Motor neuron (in vitro differentiated cells): Measurements from ENCODE around the gene PXK. TPM values are rescaled to one million over a fixed set of nuclear protein-coding genes. Genes with fewer than 3 reads are reported as not detected.
A peak's percentile ranks its signal among the peaks of the same experiment; 100 is the strongest.

Experiments
- ATAC-seq, 8 experiments: fragments of 200-7000 bp; cut with Tn5 transposase; replicated peaks in 6 of 8; 2 replicates each; pipeline ENCODE4 v1.8.0; 2021; ENCODE audit warnings: mild to moderate bottlenecking in 8 of 8, moderate library complexity in 8 of 8
- H3K27ac ChIP-seq, 2 donors: fragments of 250-450 bp; sonication (Bioruptor Pico); 2 replicates each; pipeline ENCODE4 v1.9.0; 2021; ENCODE audit warnings: antibody characterized with exemption in 2 of 2, mild to moderate bottlenecking in 2 of 2, moderate library complexity in 1 of 2
- H3K4me1 ChIP-seq, 2 donors: fragments of 250-450 bp; sonication (Bioruptor Pico); replicated peaks in 1 of 2; 2 replicates each; pipeline ENCODE4 v1.6.1; 2021; ENCODE audit warnings: antibody characterized with exemption in 2 of 2, mild to moderate bottlenecking in 2 of 2, moderate library complexity in 1 of 2
- H3K4me3 ChIP-seq, 5 donors: fragments of 250-450 bp; sonication (Bioruptor Pico); 2 replicates each; pipeline ENCODE4 v1.9.0; 2021; ENCODE audit warnings: antibody characterized with exemption in 5 of 5, mild to moderate bottlenecking in 5 of 5, moderate library complexity in 4 of 5
- WGBS, 10 experiments: fragments of 450-650 bp; shearing (Covaris generic); methylation state at CpG; one replicate each; pipeline ENCODE4 v1.0.0; 2022; 5-methylcytosine and 5-hydroxymethylcytosine counted together
- in situ Hi-C, 9 experiments: fragments of 400-800 bp; cut with MboI; loops; one replicate each; pipeline ENCODE4 v1.15.0; 2021; ENCODE audit warnings: low sequenced_read_pairs in 9 of 9, low pct_unique_long_range_greater_than_20kb in 2 of 9; ENCODE audit not compliant: unreplicated experiment in 9 of 9
- total RNA-seq, 8 experiments: library from RNA; unstranded; fragments of 300-600 nt; gene quantifications; 2 replicates each; pipeline versions ENCODE4 v1.2.3 to v1.2.4, GENCODE V29; 2022

Gene PXK
- total RNA-seq, 8 experiments from 2014 or later, result 8.4 to 34.6 (median 18.5) TPM

GRCh38 chr3:58299075-58299474 lies 33.6 kb upstream of the PXK start:
- WGBS, 10 experiments, result 0 to 100% (median 78%) methylated on average over 1 to 2 of the region's 2 CpGs; no CpG with 5 or more reads in 4 of the 10 experiments
- peaks cover 0 to 2% of the 10 kb centered on the region in 2 donors for H3K4me1 ChIP-seq
- ATAC-seq, result peak in 2 of 8 experiments; percentile 58 to 69
- no peak overlapping the region for H3K27ac ChIP-seq
- H3K4me3 ChIP-seq, result no peak overlapping the region
- in situ Hi-C loops, result loop anchor here in 3 of 9 experiments (10.0 to 25.0 kb wide), 2 partner anchors 112 to 114 kb away; no protein-coding TSS in a partner anchor

DNA sequence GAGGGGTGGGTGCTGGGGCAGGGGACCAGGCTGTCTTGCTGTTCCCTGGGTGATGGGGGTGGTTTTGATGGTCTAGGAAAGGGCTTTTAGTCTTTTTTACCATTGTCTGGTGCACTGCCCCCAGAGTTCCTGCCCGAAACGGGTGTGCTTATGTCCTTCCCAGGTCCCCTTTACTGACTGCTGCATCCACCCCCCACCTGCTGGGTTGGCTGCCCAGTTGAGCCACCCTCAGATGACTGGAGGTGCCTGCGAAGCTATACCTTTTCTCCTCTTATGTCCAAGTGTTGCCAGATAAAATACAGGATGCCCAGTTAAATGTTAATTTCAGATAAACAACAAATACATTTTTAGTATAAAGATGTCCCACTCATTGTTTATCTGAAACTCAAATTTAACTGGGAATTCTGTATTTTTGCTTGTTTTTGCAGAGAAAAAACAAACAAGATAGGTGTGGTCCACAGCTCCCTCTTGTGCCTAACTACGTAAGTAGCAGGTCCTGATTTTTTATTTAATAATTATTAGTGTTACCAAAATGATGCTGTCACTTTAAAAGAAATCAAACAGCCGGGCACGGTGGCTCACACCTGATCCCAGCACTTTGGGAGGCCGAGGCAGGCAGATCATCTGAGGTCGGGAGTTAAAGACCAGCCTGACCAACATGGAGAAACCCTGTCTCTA lies 32.7 kb upstream of the PXK start:
- H3K4me1 ChIP-seq, result peaks cover 0 to 2% of the 10 kb centered on the region in 2 donors
- in situ Hi-C loops, result loop anchor here in 7 of 9 experiments (5.0 to 25.0 kb wide), 5 partner anchors 112 to 237 kb away; partner anchors contain the start of gene ACOX2 (in 2 of the 7)
- peak in 5 of 8 experiments; percentile 27 to 32 (median 30) for ATAC-seq
- H3K27ac ChIP-seq, result no peak overlapping the region
- no peak overlapping the region for H3K4me3 ChIP-seq
- WGBS, 10 experiments, result 2 to 27% (median 11%) methylated on average over 1 to 8 of the region's 8 CpGs; no CpG with 5 or more reads in 1 of the 10 experiments

- WGBS, 10 experiments, result 2 to 40% (median 5%) methylated on average over 4 to 40 of the region's 71 CpGs; no CpG with 5 or more reads in 3 of the 10 experiments
- Histone ChIP-seq H3K4me3 (peak within 1 kb of the TSS; percentile 70 to 92 (median 79)), H3K27ac (peak within 1 kb of the TSS; percentile 99 to 100), H3K4me1 (peaks cover 9 to 12% of the 10 kb centered on the region in 2 donors)
- peak; percentile 85 to 96 (median 93) for ATAC-seq
- in situ Hi-C loops, result loop anchor here in 4 of 9 experiments (10.0 to 25.0 kb wide), 4 partner anchors 106 to 231 kb away; partner anchors contain the start of gene ACOX2 (in 2 of the 4)
Measured at GRCh38 chr3:58305882-58306711, 26.6 kb upstream of the PXK start, which contains the start of the genes HTD2 and RPP14. Gene HTD2, plus strand, starts transcription at chr3:58306520. Its CDS starts 11,094 bp downstream, at chr3:58317614. Gene RPP14, plus strand, starts transcription at chr3:58306245. Its CDS starts 4,085 bp downstream, at chr3:58310330.

- ATAC-seq, result peak in 2 of 8 experiments; percentile 1 to 3
- Histone ChIP-seq H3K27ac (peak overlapping the region; percentile 99 to 100), H3K4me3 (peak overlapping the region; percentile 70 to 92 (median 79)), H3K4me1 (peaks cover 9 to 12% of the 10 kb centered on the region in 2 donors)
- in situ Hi-C loops, result loop anchor here in 4 of 9 experiments (10.0 to 25.0 kb wide), 4 partner anchors 105 to 230 kb away; partner anchors contain the start of gene ACOX2 (in 2 of the 4)
- 7 to 75% (median 35%) methylated on average over 4 to 9 of the region's 10 CpGs; no CpG with 5 or more reads in 2 of the 10 experiments for WGBS, 10 experiments
Measured at GRCh38 chr3:58307639-58308215, 25.0 kb upstream of the PXK start.

- 17 to 100% (median 67%) methylated on average over 1 of the region's 1 CpG; no CpG with 5 or more reads in 3 of the 10 experiments for WGBS, 10 experiments
- in situ Hi-C loops, result loop anchor here in 4 of 9 experiments (10.0 to 25.0 kb wide), 4 partner anchors 104 to 229 kb away; partner anchors contain the start of gene ACOX2 (in 2 of the 4)
- peaks cover 9 to 12% of the 10 kb centered on the region in 2 donors for H3K4me1 ChIP-seq
- no peak overlapping the region for H3K27ac ChIP-seq
- ATAC-seq, result no peak
- H3K4me3 ChIP-seq, result no peak overlapping the region
Measured at GRCh38 chr3:58308728-58309127, 24.0 kb upstream of the PXK start.

DNA sequence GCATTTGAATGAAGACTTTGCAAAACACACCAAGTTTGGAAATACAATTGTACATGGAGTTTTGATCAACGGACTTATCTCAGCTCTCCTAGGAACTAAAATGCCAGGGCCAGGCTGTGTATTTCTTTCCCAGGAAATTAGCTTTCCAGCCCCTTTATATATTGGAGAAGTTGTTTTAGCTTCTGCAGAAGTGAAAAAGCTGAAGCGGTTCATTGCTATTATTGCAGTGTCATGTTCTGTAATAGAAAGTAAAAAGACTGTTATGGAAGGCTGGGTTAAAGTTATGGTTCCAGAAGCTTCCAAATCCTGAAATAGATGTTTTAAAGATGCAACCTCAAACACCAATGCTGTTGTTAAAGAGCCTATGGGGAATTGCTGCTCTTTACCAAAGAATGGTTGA lies 14.9 kb upstream of the PXK start:
- in situ Hi-C loops, result loop anchor here in 4 of 9 experiments (25.0 kb wide), 3 partner anchors 94 to 219 kb away; partner anchors contain the start of gene ACOX2 (in 2 of the 4)
- 50 to 100% (median 92%) methylated on average over 1 to 2 of the region's 2 CpGs for WGBS, 10 experiments
- H3K4me3 ChIP-seq, result no peak overlapping the region
- H3K27ac ChIP-seq, result no peak overlapping the region
- no peaks in the 10 kb centered on the region for H3K4me1 ChIP-seq
- no peak for ATAC-seq

DNA sequence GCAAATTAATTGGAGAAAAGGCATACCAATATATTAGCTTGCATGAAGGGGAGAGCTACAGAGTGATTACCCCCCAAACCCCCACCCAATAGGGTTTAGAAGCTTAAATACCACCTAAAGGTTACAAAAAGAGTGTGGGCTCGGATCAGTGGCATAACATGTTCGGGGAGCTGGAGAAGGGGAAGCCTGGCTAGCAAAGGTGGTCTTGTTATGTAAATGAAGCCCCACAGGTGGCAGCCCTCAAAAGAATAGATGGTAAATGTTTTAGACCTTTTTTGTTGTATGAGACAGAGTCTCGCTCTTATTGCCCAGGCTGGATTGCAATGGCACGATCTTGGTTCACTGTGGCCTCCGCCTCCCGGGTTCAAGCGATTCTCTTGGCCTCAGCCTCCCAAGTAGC lies 10.9 kb upstream of the PXK start:
- in situ Hi-C loops, result loop anchor here in 5 of 9 experiments (10.0 to 25.0 kb wide), 4 partner anchors 91 to 216 kb away; partner anchors contain the start of gene ACOX2 (in 2 of the 5)
- Histone ChIP-seq H3K4me3 (no peak overlapping the region), H3K4me1 (peaks cover 3 to 13% of the 10 kb centered on the region in 2 donors), H3K27ac (no peak overlapping the region)
- no peak for ATAC-seq
- WGBS, 10 experiments, result 72 to 95% (median 90%) methylated on average over 2 to 7 of the region's 7 CpGs; no CpG with 5 or more reads in 5 of the 10 experiments

DNA sequence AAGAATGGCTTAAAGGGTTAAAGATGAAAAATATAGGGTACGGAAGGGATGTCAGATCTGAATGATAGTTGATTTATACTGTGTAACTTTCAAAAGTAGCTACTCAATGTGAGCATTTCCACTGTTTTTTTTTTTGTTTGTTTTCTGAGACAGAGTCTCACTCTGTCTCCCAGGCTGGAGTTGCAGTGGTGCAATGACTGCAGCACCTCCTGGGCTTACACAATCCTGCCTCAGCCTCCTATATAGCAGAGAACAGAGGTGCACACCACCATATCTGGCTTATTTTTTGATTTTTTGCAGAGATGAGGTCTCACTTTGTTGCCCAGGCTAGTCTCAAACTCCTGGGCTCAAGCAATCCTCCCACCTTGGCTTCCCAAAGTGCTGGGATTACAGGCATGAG lies 9.9 kb upstream of the PXK start:
- in situ Hi-C loops, result loop anchor here in 5 of 9 experiments (10.0 to 25.0 kb wide), 4 partner anchors 90 to 215 kb away; partner anchors contain the start of gene ACOX2 (in 2 of the 5)
- Histone ChIP-seq H3K27ac (no peak overlapping the region), H3K4me1 (peaks cover 3 to 13% of the 10 kb centered on the region in 2 donors), H3K4me3 (no peak overlapping the region)
- 86 to 100% (median 100%) methylated on average over 1 of the region's 1 CpG; no CpG with 5 or more reads in 6 of the 10 experiments for WGBS, 10 experiments
- ATAC-seq, result peak in 1 of 8 experiments; percentile 13

DNA sequence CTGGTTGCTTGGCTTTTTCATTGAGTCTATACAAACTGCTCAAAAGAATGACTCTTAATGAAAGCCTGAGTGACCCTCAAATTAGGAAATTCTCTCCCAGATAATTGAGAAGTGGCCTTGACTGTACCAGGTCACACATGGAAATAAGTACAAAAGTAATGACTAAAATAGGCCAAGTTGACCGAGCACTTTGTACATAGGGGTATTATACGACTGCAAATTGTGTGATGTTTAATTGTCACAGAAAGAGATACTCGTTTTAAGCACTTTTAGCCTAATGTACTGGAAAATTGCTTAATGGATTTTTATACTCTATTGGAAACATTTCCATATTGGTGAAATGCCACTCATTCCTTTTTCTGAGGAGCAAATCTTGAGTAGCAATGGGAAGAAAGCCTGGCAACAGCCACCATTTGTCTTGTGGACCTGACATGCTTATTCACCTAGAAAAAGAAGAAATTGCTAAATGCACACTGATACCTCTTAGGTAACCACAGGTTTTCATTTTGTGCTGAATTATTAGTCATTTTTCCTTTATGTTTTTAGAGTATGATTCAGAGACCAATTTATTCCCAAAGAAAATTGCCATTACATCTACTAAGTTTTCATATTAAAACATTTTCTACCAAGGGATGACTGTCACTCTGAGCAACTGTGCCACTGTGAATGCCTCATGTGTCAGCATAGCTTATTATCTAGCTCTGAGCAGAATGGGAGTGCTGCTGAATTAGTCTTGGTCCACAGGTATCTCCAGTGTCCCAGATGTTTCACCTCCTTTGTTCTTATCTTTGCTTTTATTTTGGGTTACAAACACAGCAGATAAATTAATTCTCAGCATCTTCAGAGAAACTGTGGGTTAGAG lies 8.9 kb upstream of the PXK start:
- H3K27ac ChIP-seq, result peak overlapping the region in 1 of 2 donors; percentile 9
- peak in 5 of 8 experiments; percentile 53 to 79 (median 65) for ATAC-seq
- H3K4me1 ChIP-seq, result peaks cover 3 to 13% of the 10 kb centered on the region in 2 donors
- in situ Hi-C loops, result loop anchor here in 5 of 9 experiments (10.0 to 25.0 kb wide), 4 partner anchors 89 to 214 kb away; partner anchors contain the start of gene ACOX2 (in 2 of the 5)
- H3K4me3 ChIP-seq, result no peak overlapping the region
- WGBS, 10 experiments, result 0 to 93% (median 51%) methylated on average over 1 to 3 of the region's 3 CpGs; no CpG with 5 or more reads in 1 of the 10 experiments

DNA sequence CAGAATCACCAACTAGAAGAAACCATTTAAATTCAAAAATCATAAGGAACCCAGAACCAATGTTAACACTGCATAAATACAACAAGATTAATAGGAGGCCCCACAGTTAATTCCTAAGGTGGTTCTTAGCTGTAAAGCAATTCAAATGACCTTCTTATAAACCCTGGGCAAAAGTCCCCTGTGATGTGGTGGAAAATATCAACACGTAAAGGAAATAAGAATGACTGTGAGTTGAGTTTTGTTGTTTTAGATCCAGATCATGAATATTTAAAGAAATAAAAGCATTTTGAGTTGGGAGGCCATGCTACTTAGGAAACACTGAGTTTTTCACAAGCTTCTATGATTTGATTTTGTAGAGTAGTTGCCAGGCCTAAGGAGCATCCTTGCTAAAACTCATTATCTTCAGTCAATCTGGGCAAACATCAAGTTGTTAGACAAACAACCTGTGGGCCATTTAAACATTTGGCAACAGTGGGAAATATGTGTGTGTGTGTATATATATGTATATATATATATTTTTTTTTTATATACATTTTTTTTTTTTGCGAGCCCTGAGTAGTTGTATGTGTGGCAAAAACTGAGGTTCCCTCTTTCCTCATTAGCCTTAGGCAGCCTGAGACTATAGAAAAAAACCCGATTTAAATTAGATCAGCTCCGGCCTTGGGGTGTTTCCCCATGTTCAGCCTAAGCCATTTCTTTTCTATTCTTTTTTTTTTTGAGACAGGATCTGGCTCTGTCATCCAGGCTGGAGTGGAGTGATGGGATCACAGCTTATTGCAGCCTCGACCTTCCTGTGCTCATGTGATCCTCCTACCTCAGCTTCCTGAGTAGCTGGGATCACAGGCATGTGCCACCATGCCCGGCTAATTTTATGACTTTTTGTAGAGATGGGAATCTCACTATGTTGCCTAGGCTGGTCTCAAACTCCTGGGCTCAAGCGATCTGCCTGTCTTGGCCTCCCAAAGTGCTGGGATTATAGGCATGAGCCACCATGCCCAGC lies 8.0 kb upstream of the PXK start:
- Histone ChIP-seq H3K4me3 (no peak overlapping the region), H3K27ac (peak overlapping the region in 1 of 2 donors; percentile 9)
- peak in 1 of 8 experiments; percentile 30 for ATAC-seq

More for the DNA sequence above, 8.0 kb upstream of the PXK start:
- H3K4me1 ChIP-seq, result peaks cover 3 to 13% of the 10 kb centered on the region in 2 donors
- in situ Hi-C loops, result loop anchor here in 5 of 9 experiments (10.0 to 25.0 kb wide), 5 partner anchors 88 to 213 kb away; partner anchors contain the start of gene ACOX2 (in 3 of the 5)
- WGBS, 10 experiments, result 63 to 100% (median 89%) methylated on average over 2 to 6 of the region's 7 CpGs; no CpG with 5 or more reads in 1 of the 10 experiments
